RWPE2 (cell line): ENCODE results near the gene GNA14.
A peak's percentile ranks its signal among the peaks of the same experiment; 100 is the strongest.
"Not testable (repeated sequence)": the region's sequence is repeated elsewhere in the genome, so short reads cannot be mapped to it uniquely, and the experiment has no call there.

ENCODE experiments used
- ATAC-seq: fragments of 200-7000 bp; cut with Tn5 transposase; 3 replicates; pipeline ENCODE4 v1.9.1; 2021; ENCODE audit warnings: low read depth
- DNase-seq: peaks from one replicate; pipeline ENCODE4 v3.0.0-alpha.2; 2020; ENCODE audit warnings: low spot score
- H3K27ac ChIP-seq: fragments of 450-650 bp; 2 replicates; pipeline ENCODE4 v1.5.1; 2017; ENCODE audit warnings: mild to moderate bottlenecking; ENCODE audit not compliant: poor library complexity, severe bottlenecking
- H3K27me3 ChIP-seq: fragments of 250-450 bp; sonication (Bioruptor Pico); 2 replicates; pipeline ENCODE4 v1.5.1; 2021; ENCODE audit warnings: mild to moderate bottlenecking, moderate library complexity; ENCODE audit not compliant: insufficient read depth, poor library complexity, severe bottlenecking
- H3K36me3 ChIP-seq: fragments of 250-450 bp; sonication (Bioruptor Pico); 2 replicates; pipeline ENCODE4 v1.5.1; 2020; ENCODE audit warnings: low read depth, mild to moderate bottlenecking, moderate library complexity
- H3K4me1 ChIP-seq: fragments of 250-450 bp; sonication (Bioruptor Pico); 2 replicates; pipeline ENCODE4 v1.5.1; 2021; ENCODE audit warnings: mild to moderate bottlenecking, moderate library complexity; ENCODE audit not compliant: insufficient read depth, poor library complexity, severe bottlenecking
- H3K4me3 ChIP-seq: fragments of 250-450 bp; sonication (Bioruptor Pico); 2 replicates; pipeline ENCODE4 v1.5.1; 2021; ENCODE audit warnings: mild to moderate bottlenecking, moderate library complexity; ENCODE audit not compliant: severe bottlenecking
- H3K9me3 ChIP-seq: fragments of 250-450 bp; sonication (Bioruptor Pico); 2 replicates; pipeline ENCODE4 v1.5.1; 2021; ENCODE audit warnings: mild to moderate bottlenecking, moderate library complexity; ENCODE audit not compliant: severe bottlenecking
- CTCF ChIP-seq: fragments of 450-650 bp; IDR thresholded peaks from one replicate; pipeline ENCODE4 v1.5.1; 2017; ENCODE audit warnings: mild to moderate bottlenecking, moderate library complexity; ENCODE audit not compliant: poor library complexity, severe bottlenecking

Gene GNA14

GRCh38 chr9:77403239-77403638 is 244.9 kb downstream of the GNA14 start:
- DNase-seq (no peak), ATAC-seq (peak; percentile 49; the same call in 2 of the 3 replicates)
- Histone ChIP-seq H3K4me1 (peaks cover 18% of the 10 kb centered on the region), H3K4me3 (no peak overlapping the region), H3K9me3 (no peaks in the 10 kb centered on the region), H3K27me3 (no peaks in the 10 kb centered on the region), H3K27ac (peak overlapping the region; percentile 35), H3K36me3 (peaks cover 19% of the 10 kb centered on the region; the same call in 1 of the 2 replicates)
- no peak for TF ChIP-seq CTCF

- Histone ChIP-seq H3K4me3 (no peak overlapping the region), H3K36me3 (peaks cover 11% of the 10 kb centered on the region; the same call in 1 of the 2 replicates), H3K9me3 (no peaks in the 10 kb centered on the region), H3K4me1 (peaks cover 18% of the 10 kb centered on the region), H3K27me3 (no peaks in the 10 kb centered on the region), H3K27ac (peak overlapping the region; percentile 35)
- peak; percentile 61; the same call in 2 of the 3 replicates for ATAC-seq
- no peak for DNase-seq
- no peak for TF ChIP-seq CTCF
These were observed 245.8 kb downstream of the GNA14 start for GRCh38 chr9:77402286-77402685.

- Histone ChIP-seq H3K9me3 (no peaks in the 10 kb centered on the region), H3K27ac (no peak overlapping the region), H3K36me3 (no peaks in the 10 kb centered on the region), H3K4me3 (no peak overlapping the region), H3K27me3 (no peaks in the 10 kb centered on the region), H3K4me1 (peaks cover 18% of the 10 kb centered on the region)
- DNase-seq, result no peak
- no peak for TF ChIP-seq CTCF
- ATAC-seq, result no peak
These were observed 248.2 kb downstream of the GNA14 start for GRCh38 chr9:77399964-77400363.

- peaks cover 18% of the 10 kb centered on the region for H3K4me1 ChIP-seq
- H3K4me3 ChIP-seq, H3K27ac ChIP-seq, H3K27me3 ChIP-seq, DNase-seq, H3K9me3 ChIP-seq, ATAC-seq, H3K36me3 ChIP-seq: not testable (repeated sequence)
These were observed 249.5 kb downstream of the GNA14 start for GRCh38 chr9:77398581-77398980.

GRCh38 chr9:77392328-77392727 is 255.8 kb downstream of the GNA14 start:
- TF ChIP-seq CTCF, result no peak
- no peak overlapping the region for H3K27ac ChIP-seq
- no peaks in the 10 kb centered on the region for H3K9me3 ChIP-seq
- 0 out of 2 replicates have a peak, but pooled peaks cover 4% of the 10 kb centered on the region for H3K36me3 ChIP-seq
- H3K4me3 ChIP-seq, result no peak overlapping the region
- H3K27me3 ChIP-seq, result no peaks in the 10 kb centered on the region
- ATAC-seq (no peak), DNase-seq (no peak)
- H3K4me1 ChIP-seq, result no peaks in the 10 kb centered on the region
